GM18868 (cell line): ENCODE data around the gene NKAP.
"Not testable (repeated sequence)": the region's sequence is repeated elsewhere in the genome, so short reads cannot be mapped to it uniquely, and the experiment has no call there.

ENCODE experiments used
- ATAC-seq: cut with Tn5 transposase; IDR thresholded peaks from one replicate; pipeline ENCODE4 v1.9.1; 2021; ENCODE audit warnings: mild to moderate bottlenecking, moderate library complexity; ENCODE audit not compliant: unreplicated experiment

The NKAP gene

DNA sequence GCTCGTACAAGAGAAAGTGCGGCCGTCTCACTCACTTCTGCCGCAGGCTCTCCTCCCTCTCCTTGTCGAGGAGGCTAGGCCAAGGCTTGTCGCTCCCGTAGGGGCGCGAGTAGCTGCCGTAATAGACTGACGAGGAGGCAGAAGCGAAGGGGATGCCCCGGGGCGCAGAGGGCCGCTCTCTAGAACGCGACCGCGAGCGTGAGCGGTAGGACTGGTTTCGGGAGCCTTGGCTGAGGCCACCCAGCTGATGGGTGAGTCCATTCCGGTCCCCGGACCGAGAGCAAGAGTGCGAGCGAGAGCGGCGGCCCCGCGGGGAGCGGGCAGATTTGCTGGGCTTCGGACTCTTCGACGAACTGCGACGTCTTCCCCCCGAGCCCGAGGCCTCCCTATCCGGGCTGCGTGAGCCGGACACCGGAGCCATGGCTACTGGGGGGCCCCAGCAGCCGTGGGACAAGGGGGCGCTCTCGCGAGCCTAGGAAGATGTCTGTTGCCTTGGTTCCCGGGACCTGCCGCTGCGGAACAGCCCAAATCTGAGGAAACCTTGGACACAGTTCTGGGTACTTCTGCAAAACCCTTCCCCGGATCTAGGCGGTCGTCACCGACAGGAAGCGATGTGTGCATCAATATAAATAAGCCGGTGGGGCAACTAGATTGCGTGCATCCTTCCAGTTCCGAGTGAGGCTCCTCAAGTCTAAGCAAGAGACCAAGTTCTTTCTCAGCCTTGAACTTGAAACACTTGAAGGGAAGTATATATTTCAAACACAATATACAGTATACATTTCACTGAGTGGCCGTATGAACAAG is at the start of gene NKAP:
Gene NKAP, minus strand, starts transcription at position 567 of the 804 bp plus-strand sequence. Its CDS starts 146 bp downstream, at position 421.
- peak; percentile 84 for ATAC-seq

- no peak for ATAC-seq
These were observed 47.6 kb upstream of the NKAP start for GRCh38 chrX:119991005-119991787.

DNA sequence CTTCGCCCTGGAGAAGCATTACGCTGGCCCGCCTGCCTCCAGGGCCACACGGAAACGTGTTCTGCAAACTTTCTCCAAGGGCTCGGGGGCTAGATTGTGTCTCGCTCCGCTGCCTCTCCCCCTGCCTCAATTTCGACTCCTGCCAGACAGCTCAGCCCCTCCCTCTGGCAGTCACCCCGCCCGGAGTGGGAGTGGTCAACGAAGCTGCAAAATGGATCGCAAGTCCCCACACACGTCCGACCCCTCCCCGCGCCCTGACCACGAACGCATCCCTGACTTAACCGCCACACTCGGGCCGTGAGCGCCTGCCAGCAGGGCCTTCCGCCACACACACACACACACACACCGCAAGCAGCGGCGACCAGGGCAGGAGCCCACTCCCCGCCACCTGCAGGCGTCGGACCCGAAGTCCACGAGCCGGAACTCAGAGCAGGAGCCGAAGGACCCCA is 47.0 kb upstream of the NKAP start:
- ATAC-seq = no peak

GRCh38 chrX:119989905-119990555 is 46.5 kb upstream of the NKAP start:
- no peak for ATAC-seq

- no peak for ATAC-seq
These were observed 42.7 kb upstream of the NKAP start for GRCh38 chrX:119986203-119986602.

- ATAC-seq = no peak
These were observed 41.1 kb upstream of the NKAP start for GRCh38 chrX:119984652-119985051.

DNA sequence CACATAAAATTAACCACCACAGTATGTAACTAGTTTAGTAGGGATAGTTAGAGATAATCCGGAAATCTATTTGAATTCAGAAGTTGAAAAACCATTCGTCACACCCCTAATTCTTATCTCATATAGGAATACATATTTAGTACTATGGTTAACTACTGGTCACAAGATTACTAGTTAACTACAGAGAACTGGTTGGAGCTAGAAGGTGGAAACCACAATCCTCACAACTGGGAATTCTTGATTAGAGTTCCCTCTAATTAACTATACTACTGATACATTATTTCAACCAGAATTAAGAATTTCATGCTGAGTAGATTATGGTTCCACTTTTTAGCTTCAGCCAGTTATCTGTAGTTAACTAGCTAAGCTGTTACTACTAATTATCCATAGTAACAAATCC is 39.9 kb upstream of the NKAP start:
- no peak for ATAC-seq

DNA sequence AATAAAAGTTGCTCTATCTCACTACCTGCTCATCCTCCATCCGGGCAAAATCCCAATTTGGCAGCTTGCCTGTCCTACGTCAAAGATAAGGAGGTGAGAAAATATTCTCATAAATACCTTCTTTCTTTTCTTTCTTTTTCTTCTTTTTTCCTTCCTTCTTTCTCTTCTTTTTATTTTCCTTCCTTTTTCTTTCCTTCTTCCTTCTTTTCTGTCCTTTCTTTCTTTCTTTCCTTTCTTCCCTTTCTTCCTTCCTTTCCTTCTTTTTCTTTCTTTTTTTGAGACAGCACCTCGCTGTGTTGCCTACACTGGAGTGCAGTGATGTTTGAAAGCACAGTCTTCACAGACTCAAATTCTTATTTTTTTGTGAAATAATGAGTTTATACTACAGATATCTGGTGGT is 38.6 kb upstream of the NKAP start:
- no peak for ATAC-seq

DNA sequence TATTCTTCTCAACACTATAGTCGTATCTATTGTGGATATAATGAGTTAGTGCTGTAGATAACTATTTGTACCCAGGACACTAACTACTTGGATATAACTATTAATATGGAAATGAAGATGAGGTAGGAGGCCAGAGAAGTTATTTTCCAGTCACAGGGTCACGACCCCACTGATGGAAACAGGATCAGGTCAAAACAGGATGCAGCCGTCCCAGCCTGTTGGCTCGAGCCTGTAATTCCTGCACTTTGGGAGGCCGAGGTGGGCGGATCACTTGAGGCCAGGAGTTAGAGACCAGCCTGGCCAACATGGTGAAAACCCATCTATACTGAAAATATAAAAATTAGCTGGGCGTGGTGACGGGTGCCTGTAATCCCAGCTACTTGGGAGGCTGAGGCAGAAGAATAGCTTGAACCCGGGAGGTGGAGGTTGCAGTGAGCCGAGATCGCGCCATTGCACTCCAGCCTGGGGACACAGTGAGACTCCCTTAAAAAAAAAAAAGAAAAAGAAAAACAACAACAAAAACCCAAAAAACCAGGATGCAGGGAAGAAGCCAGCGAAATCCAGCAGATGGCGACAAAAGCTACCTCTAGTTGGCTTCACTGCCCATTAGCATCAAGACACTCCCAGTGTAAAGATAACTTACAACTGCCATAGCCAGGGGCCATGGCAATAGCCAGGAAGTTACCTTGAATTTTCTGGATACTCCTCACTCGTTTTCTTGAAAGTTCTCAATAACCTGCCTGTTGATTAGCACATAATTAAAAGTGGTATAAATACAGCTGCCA is 37.9 kb upstream of the NKAP start:
- no peak for ATAC-seq

DNA sequence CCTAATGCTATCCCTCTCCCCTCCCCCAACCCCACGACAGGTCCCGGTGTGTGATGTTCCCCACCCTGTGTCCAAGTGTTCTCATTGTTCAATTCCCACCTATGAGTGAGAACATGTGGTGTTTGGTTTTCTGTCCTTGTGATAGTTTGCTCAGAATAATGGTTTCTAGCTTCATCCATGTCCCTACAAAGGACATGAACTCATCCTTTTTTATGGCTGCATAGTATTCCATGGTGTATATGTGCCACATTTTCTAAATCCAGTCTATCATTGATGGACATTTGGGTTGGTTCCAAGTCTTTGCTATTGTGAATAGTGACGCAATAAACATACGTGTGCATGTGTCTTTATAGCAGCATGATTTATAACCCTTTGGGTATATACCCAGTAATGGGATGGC is 33.6 kb upstream of the NKAP start:
- ATAC-seq = not testable (repeated sequence)

DNA sequence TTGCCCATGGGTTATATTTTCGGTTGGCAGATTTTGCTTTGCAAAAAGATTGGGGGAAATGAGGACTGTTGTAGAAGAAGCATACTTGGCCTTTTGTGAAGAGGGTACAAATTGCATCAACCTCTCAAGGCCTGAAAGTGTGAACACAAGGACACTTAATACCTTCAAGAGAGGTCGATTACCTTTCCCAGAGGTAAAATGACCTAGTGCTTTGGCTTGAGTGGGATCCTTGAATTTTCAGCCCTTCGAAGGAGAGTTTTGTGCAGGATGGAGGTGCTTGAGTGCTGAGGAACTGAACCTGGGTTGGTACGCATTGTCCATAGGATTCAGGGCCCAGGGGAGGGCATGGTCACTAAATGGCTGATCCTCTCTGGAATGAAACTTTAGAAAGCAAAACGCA is 27.6 kb upstream of the NKAP start:
- no peak for ATAC-seq

DNA sequence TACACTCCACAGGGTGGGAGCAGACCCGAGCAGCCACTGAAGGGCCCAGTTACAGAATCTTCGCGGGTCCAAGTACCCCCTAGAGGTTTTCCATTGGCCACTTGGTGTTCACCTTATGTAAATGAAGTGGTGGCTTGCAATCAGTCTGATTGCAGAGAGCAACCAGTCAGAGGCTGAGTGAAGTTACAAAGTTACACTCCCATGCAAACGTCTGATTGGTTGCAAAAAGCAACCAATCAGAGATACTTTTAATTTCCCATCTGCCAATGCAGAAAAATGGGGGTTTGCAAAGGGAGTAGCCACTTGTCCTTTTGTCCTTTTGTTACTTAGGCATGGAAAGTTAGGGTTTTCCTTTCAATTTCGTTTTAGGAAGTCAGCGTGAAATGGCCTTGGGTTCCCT is 27.0 kb upstream of the NKAP start:
- ATAC-seq = no peak

DNA sequence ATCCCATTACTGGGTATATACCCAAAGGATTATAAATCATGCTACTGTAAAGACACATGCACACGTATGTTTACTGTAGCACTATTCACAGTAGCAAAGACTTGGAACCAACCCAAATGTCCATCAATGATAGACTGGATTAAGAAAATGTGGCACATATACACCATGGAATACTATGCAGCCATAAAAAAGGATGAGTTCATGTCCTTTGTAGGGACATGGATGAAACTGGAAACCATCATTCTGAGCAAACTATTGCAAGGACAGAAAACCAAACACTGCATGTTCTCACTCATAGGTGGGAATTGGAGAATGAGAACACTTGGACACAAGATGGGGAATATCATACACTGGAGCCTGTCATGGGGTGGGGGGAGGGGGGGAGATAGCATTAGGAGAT is 23.3 kb upstream of the NKAP start:
- not testable (repeated sequence) for ATAC-seq

GRCh38 chrX:119960625-119961024 is 17.1 kb upstream of the NKAP start:
- ATAC-seq = no peak

- not testable (repeated sequence) for ATAC-seq
These were observed 12.4 kb upstream of the NKAP start for GRCh38 chrX:119955807-119956570.

- ATAC-seq = no peak
These were observed 10.8 kb upstream of the NKAP start for GRCh38 chrX:119954374-119954773.

GRCh38 chrX:119948381-119948780 is 4.8 kb upstream of the NKAP start:
- no peak for ATAC-seq

- no peak for ATAC-seq
These were observed 1.9 kb upstream of the NKAP start for GRCh38 chrX:119945481-119945880.

DNA sequence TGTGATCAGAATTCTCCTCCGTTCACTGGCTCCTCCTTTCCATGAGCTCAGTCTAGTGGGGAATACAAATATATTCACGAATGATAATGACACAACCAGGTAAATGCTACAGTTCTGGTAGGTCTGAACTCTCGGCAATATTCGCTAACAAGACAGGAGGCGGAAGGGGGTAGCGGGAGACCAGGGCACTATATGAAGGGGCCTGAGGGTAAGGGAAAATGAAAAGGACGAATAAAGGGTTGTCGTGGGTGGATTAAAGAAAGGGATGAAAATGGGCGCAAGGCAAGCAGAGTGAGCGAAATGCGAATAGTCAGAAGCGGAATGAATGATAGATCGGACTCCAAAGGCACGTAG is 743 bp downstream of the NKAP start:
- ATAC-seq = peak; percentile 3

- no peak for ATAC-seq
These were observed 1.3 kb downstream of the NKAP start for GRCh38 chrX:119942173-119942819.
